NCI-H2029 (cell line): ENCODE measurements around the gene CTNND2.

ENCODE experiments used
- DNase-seq: peaks from one replicate; lab custom pipeline; 2025; lab: John Stamatoyannopoulos, UW

CTNND2 gene

GRCh38 chr5:11522796-11523195 is 381.4 kb downstream of the CTNND2 start:
- DNase-seq: no peak

- no peak for DNase-seq
Observed at GRCh38 chr5:11520241-11520930, 383.9 kb downstream of the CTNND2 start.

- no peak for DNase-seq
Observed at GRCh38 chr5:11519236-11519635, 385.0 kb downstream of the CTNND2 start.

DNA sequence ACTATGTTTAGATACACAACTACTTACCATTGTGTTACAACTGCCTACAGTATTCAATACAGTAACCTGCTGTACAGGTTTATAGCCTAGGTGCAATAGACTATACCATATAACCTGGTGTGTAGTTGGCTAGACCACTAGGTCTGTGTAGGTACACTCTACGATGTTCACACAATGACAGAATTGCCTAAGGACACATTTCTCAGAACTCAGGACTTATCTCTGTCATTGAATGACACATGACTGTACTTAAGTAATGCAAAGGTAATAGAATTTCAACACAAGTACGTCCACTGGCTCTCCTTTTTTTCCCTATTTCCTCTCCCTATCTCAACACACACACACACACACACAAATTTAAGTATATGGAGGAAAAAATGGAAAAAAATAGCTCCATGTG is 385.6 kb downstream of the CTNND2 start:
- no peak for DNase-seq

- DNase-seq: no peak
Observed at GRCh38 chr5:11514705-11515432, 389.4 kb downstream of the CTNND2 start.

DNA sequence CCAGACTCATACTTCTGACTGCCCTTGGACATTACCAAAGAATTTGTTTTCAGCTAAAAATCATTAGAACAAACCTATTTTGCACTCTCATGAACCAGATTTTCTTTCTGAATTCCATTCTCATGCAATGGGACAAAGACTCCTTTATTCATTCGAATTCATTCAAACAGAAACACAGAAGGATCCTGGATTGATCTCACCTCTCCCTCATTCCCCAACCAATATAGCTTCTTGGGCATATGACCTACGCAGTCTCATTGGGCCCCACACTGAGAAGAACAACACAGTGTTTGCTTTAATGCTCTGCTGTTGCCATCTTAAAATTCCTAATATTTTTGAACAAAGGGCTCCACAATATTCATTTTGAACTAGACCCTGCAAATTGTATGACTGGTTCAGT is 392.4 kb downstream of the CTNND2 start:
- no peak for DNase-seq

GRCh38 chr5:11510889-11511288 is 393.4 kb downstream of the CTNND2 start:
- DNase-seq: no peak

- DNase-seq: no peak
Observed at GRCh38 chr5:11509793-11510192, 394.5 kb downstream of the CTNND2 start.

DNA sequence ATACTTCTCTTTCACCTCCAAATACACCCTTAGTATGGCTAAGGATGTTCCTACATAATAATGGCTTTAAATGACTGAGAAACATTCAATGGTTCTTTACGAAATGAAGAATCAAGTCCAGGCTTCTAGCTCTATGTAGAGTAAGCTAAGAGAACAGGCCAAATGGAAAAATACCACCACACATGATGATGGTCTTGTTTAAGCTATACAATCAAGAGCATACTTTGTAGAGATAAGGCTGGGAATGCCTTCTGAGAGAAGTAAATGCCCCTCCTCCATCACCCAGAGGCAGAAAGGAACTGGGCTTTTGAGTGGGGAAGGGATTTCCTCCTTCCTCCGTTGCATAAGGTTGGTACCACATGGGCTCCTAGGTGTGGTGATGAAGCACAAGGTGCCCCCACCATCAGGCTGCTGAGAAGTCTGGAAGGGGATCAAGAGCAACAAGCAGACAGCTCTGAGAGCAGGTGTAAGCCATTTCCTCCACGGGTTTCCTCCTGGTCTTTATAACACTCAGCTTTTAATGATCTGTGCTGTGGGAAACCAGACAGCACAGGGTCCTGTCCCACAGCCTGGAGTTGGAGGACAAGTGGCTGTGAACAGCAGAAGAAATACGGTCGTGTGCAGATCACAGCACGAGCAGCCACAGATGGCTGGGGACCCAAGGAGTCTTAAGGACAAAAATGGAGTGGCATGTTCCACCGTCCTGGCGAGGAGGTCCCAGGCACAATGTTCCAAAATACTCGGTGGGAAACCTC is 396.9 kb downstream of the CTNND2 start:
- no peak for DNase-seq

DNA sequence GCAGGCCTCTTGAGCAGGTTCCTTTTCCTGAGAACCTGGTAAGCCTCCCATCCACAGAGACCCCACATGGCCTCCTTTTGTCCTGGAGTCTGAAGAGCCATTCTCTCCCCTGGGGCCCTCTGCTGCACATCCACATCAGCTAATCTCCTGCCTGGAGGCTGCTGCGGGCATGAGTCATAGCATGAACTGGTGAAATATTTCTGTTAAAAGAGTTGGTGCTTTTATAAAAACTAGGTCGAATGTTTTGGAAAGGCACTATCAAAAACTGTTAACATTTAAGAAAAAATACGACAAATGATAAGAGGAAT is 399.4 kb downstream of the CTNND2 start:
- DNase-seq: no peak

- DNase-seq: no peak
Observed at GRCh38 chr5:11504065-11504885, 400.0 kb downstream of the CTNND2 start.

DNA sequence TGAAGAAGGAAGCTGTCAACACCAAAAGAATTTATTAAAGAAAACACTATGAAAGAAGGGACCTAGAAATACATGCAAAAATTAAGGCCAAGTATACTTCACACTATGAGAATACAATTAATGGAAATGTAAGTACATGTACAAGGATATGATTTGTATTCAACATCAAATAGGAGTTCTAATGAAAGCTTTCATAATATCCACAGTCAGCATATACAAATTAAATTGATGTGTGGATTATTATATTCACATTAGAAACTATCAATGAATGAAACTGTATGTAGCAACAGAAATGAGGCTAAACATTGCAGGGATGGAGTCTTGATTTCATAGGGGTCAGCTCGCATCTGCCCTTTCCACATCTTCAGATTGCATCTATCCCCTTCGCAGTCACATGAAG is 401.5 kb downstream of the CTNND2 start:
- no peak for DNase-seq

GRCh38 chr5:11497651-11498050 is 406.6 kb downstream of the CTNND2 start:
- DNase-seq: no peak

DNA sequence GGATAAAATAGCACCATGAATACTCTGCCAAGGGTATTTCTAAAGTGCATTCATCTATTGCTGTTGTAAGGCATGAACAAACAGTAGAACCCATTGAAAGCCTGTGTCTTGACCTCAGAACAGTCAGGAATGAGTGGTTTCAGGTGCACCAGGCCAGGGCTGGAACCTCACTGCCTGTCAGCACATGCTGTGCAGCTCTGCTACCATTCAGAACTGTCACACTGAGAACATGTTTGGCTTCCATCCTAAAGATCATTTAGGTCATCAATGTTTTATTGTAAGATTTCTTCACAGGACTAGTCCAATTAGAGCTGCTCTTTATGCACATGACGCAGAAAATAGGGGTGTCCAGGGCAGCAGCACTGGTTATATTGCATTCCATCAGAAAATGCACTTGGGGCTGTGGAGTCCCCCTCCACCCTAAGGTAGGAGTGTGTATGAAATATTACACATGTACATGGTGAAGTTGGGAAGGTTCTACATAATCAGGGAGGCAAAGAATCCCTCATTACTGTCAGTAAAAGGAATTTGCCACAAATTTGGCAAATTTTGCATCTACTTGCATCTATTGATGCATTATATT is 408.0 kb downstream of the CTNND2 start:
- no peak for DNase-seq

GRCh38 chr5:11494340-11494739 is 409.9 kb downstream of the CTNND2 start:
- DNase-seq: no peak

DNA sequence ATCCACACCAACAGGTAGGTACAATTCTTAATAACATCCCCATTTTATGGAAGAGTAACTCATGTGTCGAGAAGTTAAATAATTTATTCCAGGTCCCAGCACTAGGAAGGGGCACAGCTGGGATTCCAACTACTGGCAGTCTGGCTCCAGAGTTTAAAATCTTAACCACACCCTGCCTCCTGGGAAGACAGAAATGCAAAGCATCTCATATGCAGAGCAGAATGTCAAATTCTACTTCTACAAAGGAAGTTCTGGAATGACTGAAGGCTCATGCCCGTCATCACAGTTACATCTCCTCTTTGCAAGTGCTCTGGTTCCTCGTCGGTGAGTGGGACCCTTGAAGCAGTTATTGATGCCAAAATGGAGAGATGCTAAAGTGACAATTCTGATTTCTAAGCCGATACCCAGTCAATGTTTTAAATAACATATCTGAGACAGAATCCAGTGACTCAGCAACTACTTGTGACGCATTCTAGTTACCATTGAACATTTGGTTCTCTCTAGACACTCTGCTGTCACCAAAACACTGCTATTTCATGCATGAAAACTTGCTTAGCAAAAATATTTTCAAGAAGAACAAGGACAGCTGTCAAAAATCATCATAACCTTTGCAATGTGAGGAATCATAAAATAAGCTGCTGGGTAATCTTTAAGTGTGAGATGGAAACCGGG is 412.7 kb downstream of the CTNND2 start:
- no peak for DNase-seq

- DNase-seq: no peak
Observed at GRCh38 chr5:11483630-11484029, 420.6 kb downstream of the CTNND2 start.

DNA sequence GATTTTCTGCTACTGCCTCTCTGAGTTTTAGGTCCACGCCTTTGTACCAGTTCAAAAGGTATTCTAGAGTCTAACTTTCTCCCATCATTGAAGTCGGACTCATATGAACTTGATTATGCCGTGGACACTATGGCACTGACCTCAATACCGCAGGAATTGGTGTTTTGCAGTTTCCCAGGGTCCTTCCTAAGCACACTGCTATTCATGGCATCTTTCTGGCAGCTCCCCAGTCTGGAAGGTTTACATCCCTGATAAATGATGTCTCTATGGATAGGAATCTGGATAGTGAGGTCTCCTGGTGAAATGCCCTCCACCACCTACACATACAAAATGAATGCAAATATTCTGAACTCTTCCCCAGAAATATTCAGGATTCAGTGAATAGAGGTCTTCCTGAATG is 422.2 kb downstream of the CTNND2 start:
- DNase-seq: no peak

- DNase-seq: no peak
Observed at GRCh38 chr5:11477786-11478185, 426.5 kb downstream of the CTNND2 start.

GRCh38 chr5:11476866-11477265 is 427.4 kb downstream of the CTNND2 start:
- DNase-seq: no peak

DNA sequence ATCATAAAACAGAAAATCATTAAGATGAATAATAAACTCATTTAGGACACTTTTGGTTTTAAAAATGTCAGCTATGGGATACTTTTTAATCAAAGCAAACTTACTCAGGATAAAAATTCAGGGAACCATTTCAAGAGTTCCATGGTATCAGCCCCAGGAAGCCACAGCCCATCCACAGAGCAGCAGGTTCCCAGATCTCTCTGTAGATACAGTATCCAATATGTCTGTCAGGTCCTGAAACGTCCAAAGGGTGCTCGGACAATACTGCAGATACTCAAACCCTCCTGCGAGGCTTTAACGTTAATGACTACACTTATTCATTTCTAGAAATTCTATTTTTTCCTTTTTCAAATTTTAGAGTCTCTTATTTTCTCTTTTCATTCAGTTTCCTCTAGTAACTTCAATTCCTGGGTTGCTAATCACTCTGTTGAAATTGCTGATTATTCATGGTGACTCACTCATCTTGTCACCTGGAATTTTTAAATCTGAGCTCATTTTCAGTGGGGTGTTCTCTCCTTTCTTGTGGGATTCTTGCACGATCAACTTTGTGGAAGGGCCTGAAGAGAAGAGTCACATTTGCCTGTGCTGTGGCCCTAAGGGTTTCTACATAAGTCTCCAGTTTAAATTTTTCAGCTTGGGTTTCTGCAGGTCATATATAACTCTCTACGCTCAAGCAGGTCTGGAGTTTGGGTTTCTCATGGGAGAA is 435.8 kb downstream of the CTNND2 start:
- DNase-seq: no peak
